OCI-LY1 (cell line): ENCODE data around the gene BMPR2.

ENCODE experiments used
- H2AFZ ChIP-seq: fragments of 200-600 bp; sonication (generic), shearing (Covaris generic); 2 replicates; pipeline ENCODE4 v1.6.0; 2014; ENCODE audit warnings: antibody characterized with exemption, mild to moderate bottlenecking, low read length
- H3F3A ChIP-seq: fragments of 200-600 bp; sonication (generic), shearing (Covaris generic); 2 replicates; pipeline ENCODE4 v1.6.0; 2014; ENCODE audit warnings: mild to moderate bottlenecking, antibody characterized with exemption, low read length, moderate library complexity; ENCODE audit not compliant: insufficient read depth
- H3K27ac ChIP-seq: fragments of 200-600 bp; sonication (generic); 2 replicates; pipeline ENCODE4 v1.5.1; 2014; ENCODE audit warnings: low read length, mixed run types, mild to moderate bottlenecking, low read depth; ENCODE audit not compliant: poor library complexity, severe bottlenecking
- H3K27me3 ChIP-seq: fragments of 200-600 bp; sonication (generic); 2 replicates; pipeline ENCODE4 v1.6.0; 2014; ENCODE audit warnings: antibody characterized with exemption, mild to moderate bottlenecking, low read length, moderate library complexity; ENCODE audit not compliant: insufficient read depth
- H3K36me3 ChIP-seq: fragments of 200-600 bp; sonication (generic); 2 replicates; pipeline ENCODE4 v1.6.1; 2014; ENCODE audit warnings: mild to moderate bottlenecking, antibody characterized with exemption, low read length, moderate library complexity, mixed read lengths; ENCODE audit not compliant: insufficient read depth
- H3K4me1 ChIP-seq: fragments of 200-600 bp; sonication (generic); 2 replicates; pipeline ENCODE4 v1.5.1; 2014; ENCODE audit warnings: mild to moderate bottlenecking, low read length, moderate library complexity; ENCODE audit not compliant: insufficient read depth, severe bottlenecking
- H3K4me2 ChIP-seq: fragments of 200-600 bp; sonication (generic), shearing (Covaris generic); 2 replicates; pipeline ENCODE4 v1.6.1; 2014; ENCODE audit warnings: low read length
- H3K4me3 ChIP-seq: fragments of 200-600 bp; sonication (generic); 2 replicates; pipeline ENCODE4 v1.5.1; 2014; ENCODE audit warnings: low read length, low read depth, mild to moderate bottlenecking, mixed read lengths; ENCODE audit not compliant: poor library complexity, severe bottlenecking
- H3K79me2 ChIP-seq: fragments of 200-600 bp; shearing (Covaris generic); 2 replicates; pipeline ENCODE4 v1.6.1; 2016; ENCODE audit warnings: mixed run types, low read length, mixed read lengths; ENCODE audit not compliant: insufficient read depth
- H3K9ac ChIP-seq: fragments of 200-600 bp; sonication (generic), shearing (Covaris generic); 2 replicates; pipeline ENCODE4 v1.6.1; 2014; ENCODE audit warnings: mild to moderate bottlenecking, low read length, mixed read lengths
- H3K9me2 ChIP-seq: fragments of 200-600 bp; sonication (generic), shearing (Covaris generic); 2 replicates; pipeline ENCODE4 v1.6.1; 2014; ENCODE audit warnings: low read depth, mild to moderate bottlenecking, low read length, mixed read lengths
- H3K9me3 ChIP-seq: fragments of 200-600 bp; shearing (Covaris generic); 2 replicates; pipeline ENCODE4 v1.6.1; 2014; ENCODE audit warnings: low read length, mixed read lengths
- H4K20me1 ChIP-seq: fragments of 200-600 bp; sonication (generic), shearing (Covaris generic); 2 replicates; pipeline ENCODE4 v1.6.0; 2016; ENCODE audit warnings: mild to moderate bottlenecking, low read length; ENCODE audit not compliant: insufficient read depth
- EZH2 ChIP-seq: fragments of 200-600 bp; sonication (generic), shearing (Covaris generic); IDR thresholded peaks from 2 replicates; pipeline ENCODE4 v1.8.0; 2017; ENCODE audit warnings: borderline replicate concordance, mixed run types, mild to moderate bottlenecking, antibody characterized with exemption, low read length, moderate library complexity, mixed read lengths
- TF ChIP-seq, protein P1 (sequence below): fragments of 200-600 bp; sonication (generic), shearing (Covaris generic); IDR thresholded peaks from 2 replicates; pipeline ENCODE4 v1.5.1; 2017; ENCODE audit warnings: mild to moderate bottlenecking, antibody characterized with exemption, low read length, moderate library complexity, mixed read lengths

The BMPR2 gene

DNA sequence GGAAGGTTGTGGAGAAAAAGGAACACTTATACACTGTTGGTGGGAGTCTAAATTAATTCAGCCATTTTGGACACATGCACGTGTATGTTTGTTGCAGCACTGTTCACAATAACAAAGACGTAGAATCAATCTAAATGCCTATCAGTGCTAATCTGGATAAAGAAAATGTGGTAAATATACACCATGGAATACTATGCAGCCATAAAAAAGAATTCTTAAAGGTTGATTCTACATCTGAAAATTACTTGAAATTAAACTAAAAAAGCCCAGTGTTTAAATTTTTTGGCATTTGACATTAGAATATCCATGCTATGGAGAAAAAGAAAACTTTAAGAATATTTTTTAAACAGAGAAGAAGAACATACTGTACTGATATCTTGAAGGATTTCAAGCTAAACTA lies 84.0 kb downstream of the BMPR2 start:
- Histone ChIP-seq H3K9me3 (no peaks in the 10 kb centered on the region), H3K9ac (no peak overlapping the region), H3K9me2 (no peaks in the 10 kb centered on the region), H3K27me3 (no peaks in the 10 kb centered on the region), H2AFZ (no peak overlapping the region), H3F3A (no peaks in the 10 kb centered on the region), H3K4me1 (no peaks in the 10 kb centered on the region), H3K79me2 (no peaks in the 10 kb centered on the region), H4K20me1 (no peaks in the 10 kb centered on the region), H3K36me3 (no peaks in the 10 kb centered on the region), H3K27ac (no peak overlapping the region), H3K4me2 (no peak overlapping the region), H3K4me3 (no peak overlapping the region)
- TF ChIP-seq EZH2, result no peak
- TF ChIP-seq, protein P1, sequence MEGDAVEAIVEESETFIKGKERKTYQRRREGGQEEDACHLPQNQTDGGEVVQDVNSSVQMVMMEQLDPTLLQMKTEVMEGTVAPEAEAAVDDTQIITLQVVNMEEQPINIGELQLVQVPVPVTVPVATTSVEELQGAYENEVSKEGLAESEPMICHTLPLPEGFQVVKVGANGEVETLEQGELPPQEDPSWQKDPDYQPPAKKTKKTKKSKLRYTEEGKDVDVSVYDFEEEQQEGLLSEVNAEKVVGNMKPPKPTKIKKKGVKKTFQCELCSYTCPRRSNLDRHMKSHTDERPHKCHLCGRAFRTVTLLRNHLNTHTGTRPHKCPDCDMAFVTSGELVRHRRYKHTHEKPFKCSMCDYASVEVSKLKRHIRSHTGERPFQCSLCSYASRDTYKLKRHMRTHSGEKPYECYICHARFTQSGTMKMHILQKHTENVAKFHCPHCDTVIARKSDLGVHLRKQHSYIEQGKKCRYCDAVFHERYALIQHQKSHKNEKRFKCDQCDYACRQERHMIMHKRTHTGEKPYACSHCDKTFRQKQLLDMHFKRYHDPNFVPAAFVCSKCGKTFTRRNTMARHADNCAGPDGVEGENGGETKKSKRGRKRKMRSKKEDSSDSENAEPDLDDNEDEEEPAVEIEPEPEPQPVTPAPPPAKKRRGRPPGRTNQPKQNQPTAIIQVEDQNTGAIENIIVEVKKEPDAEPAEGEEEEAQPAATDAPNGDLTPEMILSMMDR, result no peak

DNA sequence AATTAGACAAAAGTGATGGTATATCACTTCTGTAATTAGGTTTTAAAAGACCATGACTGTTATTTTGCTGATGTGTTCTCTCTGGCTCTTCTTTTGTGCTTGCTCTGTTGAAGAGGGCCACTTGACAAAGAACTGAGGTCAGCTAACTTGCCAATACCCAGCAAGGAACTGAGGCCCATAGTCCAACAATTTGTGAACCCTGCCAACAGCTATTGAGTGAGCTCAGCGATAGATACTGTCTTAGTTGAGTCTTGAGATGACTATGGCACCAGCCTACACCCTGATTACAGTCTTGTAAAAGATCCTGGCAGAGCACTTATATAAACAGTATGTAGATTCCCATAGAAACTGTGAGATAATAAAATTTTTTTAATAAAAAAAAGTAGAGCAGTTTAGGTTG lies 103.0 kb downstream of the BMPR2 start:
- H3K4me1 ChIP-seq, result no peaks in the 10 kb centered on the region
- no peaks in the 10 kb centered on the region for H3K79me2 ChIP-seq
- H2AFZ ChIP-seq, result no peak overlapping the region
- no peak overlapping the region for H3K4me3 ChIP-seq
- H3K27me3 ChIP-seq, result no peaks in the 10 kb centered on the region
- H3F3A ChIP-seq, result no peaks in the 10 kb centered on the region
- H3K9me3 ChIP-seq, result no peaks in the 10 kb centered on the region
- H4K20me1 ChIP-seq, result no peaks in the 10 kb centered on the region
- no peak overlapping the region for H3K9ac ChIP-seq
- no peaks in the 10 kb centered on the region for H3K9me2 ChIP-seq
- TF ChIP-seq, protein P1, result no peak
- no peak for TF ChIP-seq EZH2
- no peak overlapping the region for H3K27ac ChIP-seq
- no peak overlapping the region for H3K4me2 ChIP-seq
- H3K36me3 ChIP-seq, result no peaks in the 10 kb centered on the region

DNA sequence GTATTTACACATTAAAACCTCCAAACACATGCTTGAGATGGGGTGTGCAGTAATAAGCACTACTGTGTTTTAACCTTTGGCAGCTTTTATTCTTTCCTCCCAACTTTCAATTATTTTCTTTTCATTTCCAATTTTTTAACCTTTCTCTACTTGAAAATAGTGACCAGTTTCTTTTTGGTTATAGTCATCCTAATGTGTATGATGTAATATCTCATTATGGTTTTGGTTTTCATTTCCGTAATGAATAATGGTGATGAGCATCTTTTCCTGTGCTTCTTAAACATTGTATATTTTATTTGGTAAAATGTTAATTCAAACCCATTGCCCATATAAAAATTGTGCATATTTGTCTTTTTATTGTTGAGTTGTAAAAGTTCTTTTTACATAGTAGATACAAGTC lies 103.5 kb downstream of the BMPR2 start:
- Histone ChIP-seq H3K9ac (no peak overlapping the region), H3K36me3 (no peaks in the 10 kb centered on the region), H4K20me1 (no peaks in the 10 kb centered on the region), H3K9me2 (no peaks in the 10 kb centered on the region), H3K79me2 (no peaks in the 10 kb centered on the region), H3K4me1 (no peaks in the 10 kb centered on the region), H3K27ac (no peak overlapping the region), H2AFZ (no peak overlapping the region), H3K27me3 (no peaks in the 10 kb centered on the region), H3K4me3 (no peak overlapping the region), H3K4me2 (no peak overlapping the region), H3K9me3 (no peaks in the 10 kb centered on the region), H3F3A (no peaks in the 10 kb centered on the region)
- no peak for TF ChIP-seq EZH2
- TF ChIP-seq, protein P1, result no peak
